ENCODE measurements around the gene FAM169A. TPM values are rescaled to one million over a fixed set of nuclear protein-coding genes. Genes with fewer than 3 reads are reported as not detected.
"Not testable (repeated sequence)": the region's sequence is repeated elsewhere in the genome, so short reads cannot be mapped to it uniquely, and the experiment has no call there.

Gene FAM169A
- total RNA-seq, 2 experiments from 2014 or later: 10.2 to 11.6 TPM

GRCh38 chr5:74885170-74885569, 19.0 kb upstream of the FAM169A start:
- Mint-ChIP-seq H3K36me3 (no peaks in the 10 kb centered on the region), H3K4me1 (peaks cover 1% of the 10 kb centered on the region), H3K27ac (no peak overlapping the region), H3K27me3 (peaks cover 7% of the 10 kb centered on the region), H3K9me3 (no peaks in the 10 kb centered on the region), H3K4me3 (no peak overlapping the region)
- ATAC-seq (ENCODE audit: low read depth) (no peak), DNase-seq (no peak)
- POLR2A ChIA-PET: no interaction called here

- POLR2A ChIA-PET; H3K9me3 Mint-ChIP-seq; H3K27ac Mint-ChIP-seq; H3K27me3 Mint-ChIP-seq; ATAC-seq (ENCODE audit: low read depth); H3K4me3 Mint-ChIP-seq; H3K4me1 Mint-ChIP-seq; DNase-seq; H3K36me3 Mint-ChIP-seq: not testable (repeated sequence)
These were observed 16.4 kb upstream of the FAM169A start for GRCh38 chr5:74882379-74883134.

GRCh38 chr5:74877624-74878304, 11.6 kb upstream of the FAM169A start:
- no peak overlapping the region for H3K27ac Mint-ChIP-seq
- no peak overlapping the region for H3K4me3 Mint-ChIP-seq
- POLR2A ChIA-PET: no interaction called here
- no peaks in the 10 kb centered on the region for H3K4me1 Mint-ChIP-seq
- H3K36me3 Mint-ChIP-seq: no peaks in the 10 kb centered on the region
- DNase-seq (no peak), ATAC-seq (ENCODE audit: low read depth) (no peak)
- H3K27me3 Mint-ChIP-seq: no peaks in the 10 kb centered on the region
- no peaks in the 10 kb centered on the region for H3K9me3 Mint-ChIP-seq

- H3K4me1 Mint-ChIP-seq: no peaks in the 10 kb centered on the region
- ATAC-seq (ENCODE audit: low read depth) (no peak), DNase-seq (no peak)
- no peaks in the 10 kb centered on the region for H3K36me3 Mint-ChIP-seq
- POLR2A ChIA-PET: no interaction called here
- H3K27me3 Mint-ChIP-seq: no peaks in the 10 kb centered on the region
- no peak overlapping the region for H3K4me3 Mint-ChIP-seq
- H3K9me3 Mint-ChIP-seq: no peaks in the 10 kb centered on the region
- H3K27ac Mint-ChIP-seq: no peak overlapping the region
These were observed 10.0 kb upstream of the FAM169A start for GRCh38 chr5:74875994-74876791.

GRCh38 chr5:74873525-74874249, 7.5 kb upstream of the FAM169A start:
- no peaks in the 10 kb centered on the region for H3K36me3 Mint-ChIP-seq
- POLR2A ChIA-PET: no interaction called here

GRCh38 chr5:74870299-74871067, 4.3 kb upstream of the FAM169A start:
- Mint-ChIP-seq H3K4me3 (no peak overlapping the region), H3K27me3 (peaks cover 2% of the 10 kb centered on the region), H3K9me3 (no peaks in the 10 kb centered on the region), H3K27ac (no peak overlapping the region), H3K36me3 (no peaks in the 10 kb centered on the region), H3K4me1 (no peaks in the 10 kb centered on the region)
- POLR2A ChIA-PET: no interaction called here
- DNase-seq: no peak
- ATAC-seq (ENCODE audit: low read depth): no peak

More at GRCh38 chr5:74873525-74874249, 7.5 kb upstream of the FAM169A start:
- no peaks in the 10 kb centered on the region for H3K27me3 Mint-ChIP-seq
- H3K4me1 Mint-ChIP-seq: no peaks in the 10 kb centered on the region
- H3K27ac Mint-ChIP-seq: no peak overlapping the region
- no peaks in the 10 kb centered on the region for H3K9me3 Mint-ChIP-seq
- no peak for DNase-seq
- no peak overlapping the region for H3K4me3 Mint-ChIP-seq
- no peak for ATAC-seq (ENCODE audit: low read depth)

GRCh38 chr5:74869414-74869813, 3.2 kb upstream of the FAM169A start:
- ATAC-seq (ENCODE audit: low read depth); H3K27ac Mint-ChIP-seq; H3K4me3 Mint-ChIP-seq; H3K27me3 Mint-ChIP-seq; H3K36me3 Mint-ChIP-seq; DNase-seq; POLR2A ChIA-PET; H3K9me3 Mint-ChIP-seq; H3K4me1 Mint-ChIP-seq: not testable (repeated sequence)

- H3K27ac Mint-ChIP-seq: peak overlapping the region; percentile 76
- POLR2A ChIA-PET: no interaction called here
- peaks cover 12% of the 10 kb centered on the region for H3K4me1 Mint-ChIP-seq
- H3K4me3 Mint-ChIP-seq: peak overlapping the region; percentile 79
- ATAC-seq (ENCODE audit: low read depth) (no peak), DNase-seq (no peak)
- peaks cover 2% of the 10 kb centered on the region for H3K27me3 Mint-ChIP-seq
- peaks cover 4% of the 10 kb centered on the region for H3K36me3 Mint-ChIP-seq
- H3K9me3 Mint-ChIP-seq: no peaks in the 10 kb centered on the region
These were observed 492 bp upstream of the FAM169A start for GRCh38 chr5:74866596-74867162.

- H3K27ac Mint-ChIP-seq: peak overlapping the region; percentile 83
- peaks cover 2% of the 10 kb centered on the region for H3K27me3 Mint-ChIP-seq
- no peak for ATAC-seq (ENCODE audit: low read depth)
- H3K4me3 Mint-ChIP-seq: peak overlapping the region; percentile 91
- no peaks in the 10 kb centered on the region for H3K9me3 Mint-ChIP-seq
- POLR2A ChIA-PET: no interaction called here
- peaks cover 12% of the 10 kb centered on the region for H3K4me1 Mint-ChIP-seq
- peaks cover 4% of the 10 kb centered on the region for H3K36me3 Mint-ChIP-seq
- no peak for DNase-seq
These were observed 857 bp downstream of the FAM169A start for GRCh38 chr5:74865256-74865803.

- POLR2A ChIA-PET: no interaction called here
These were observed 1.4 kb downstream of the FAM169A start for GRCh38 chr5:74864823-74865222.

GRCh38 chr5:74863726-74864125, 2.5 kb downstream of the FAM169A start:
- H3K4me1 Mint-ChIP-seq: peaks cover 12% of the 10 kb centered on the region

More at GRCh38 chr5:74864823-74865222, 1.4 kb downstream of the FAM169A start:
- Mint-ChIP-seq H3K27me3 (peaks cover 2% of the 10 kb centered on the region), H3K4me1 (peaks cover 12% of the 10 kb centered on the region), H3K27ac (no peak overlapping the region), H3K36me3 (peaks cover 4% of the 10 kb centered on the region), H3K4me3 (peak overlapping the region; percentile 91), H3K9me3 (no peaks in the 10 kb centered on the region)
- ATAC-seq (ENCODE audit: low read depth) (no peak), DNase-seq (no peak)

GRCh38 chr5:74862221-74862620, 4.0 kb downstream of the FAM169A start:
- H3K4me3 Mint-ChIP-seq: no peak overlapping the region
- peaks cover 12% of the 10 kb centered on the region for H3K4me1 Mint-ChIP-seq
- H3K27me3 Mint-ChIP-seq: no peaks in the 10 kb centered on the region
- no peak for DNase-seq
- POLR2A ChIA-PET: no interaction called here
- H3K27ac Mint-ChIP-seq: no peak overlapping the region
- peaks cover 9% of the 10 kb centered on the region for H3K36me3 Mint-ChIP-seq
- ATAC-seq (ENCODE audit: low read depth): no peak
- H3K9me3 Mint-ChIP-seq: no peaks in the 10 kb centered on the region

More at GRCh38 chr5:74863726-74864125, 2.5 kb downstream of the FAM169A start:
- no peak for DNase-seq
- no peaks in the 10 kb centered on the region for H3K9me3 Mint-ChIP-seq
- POLR2A ChIA-PET: no interaction called here
- ATAC-seq (ENCODE audit: low read depth): no peak
- H3K4me3 Mint-ChIP-seq: no peak overlapping the region
- peaks cover 4% of the 10 kb centered on the region for H3K36me3 Mint-ChIP-seq
- no peak overlapping the region for H3K27ac Mint-ChIP-seq
- H3K27me3 Mint-ChIP-seq: peaks cover 2% of the 10 kb centered on the region
